HG03565 (cell line): ENCODE results near the gene ZNF597.
A peak's percentile ranks its signal among the peaks of the same experiment; 100 is the strongest.

Source experiments
- ATAC-seq: cut with Tn5 transposase; IDR thresholded peaks from one replicate; pipeline ENCODE4 v1.9.1; 2021; ENCODE audit warnings: mild to moderate bottlenecking, moderate library complexity; ENCODE audit not compliant: unreplicated experiment

The ZNF597 gene

DNA sequence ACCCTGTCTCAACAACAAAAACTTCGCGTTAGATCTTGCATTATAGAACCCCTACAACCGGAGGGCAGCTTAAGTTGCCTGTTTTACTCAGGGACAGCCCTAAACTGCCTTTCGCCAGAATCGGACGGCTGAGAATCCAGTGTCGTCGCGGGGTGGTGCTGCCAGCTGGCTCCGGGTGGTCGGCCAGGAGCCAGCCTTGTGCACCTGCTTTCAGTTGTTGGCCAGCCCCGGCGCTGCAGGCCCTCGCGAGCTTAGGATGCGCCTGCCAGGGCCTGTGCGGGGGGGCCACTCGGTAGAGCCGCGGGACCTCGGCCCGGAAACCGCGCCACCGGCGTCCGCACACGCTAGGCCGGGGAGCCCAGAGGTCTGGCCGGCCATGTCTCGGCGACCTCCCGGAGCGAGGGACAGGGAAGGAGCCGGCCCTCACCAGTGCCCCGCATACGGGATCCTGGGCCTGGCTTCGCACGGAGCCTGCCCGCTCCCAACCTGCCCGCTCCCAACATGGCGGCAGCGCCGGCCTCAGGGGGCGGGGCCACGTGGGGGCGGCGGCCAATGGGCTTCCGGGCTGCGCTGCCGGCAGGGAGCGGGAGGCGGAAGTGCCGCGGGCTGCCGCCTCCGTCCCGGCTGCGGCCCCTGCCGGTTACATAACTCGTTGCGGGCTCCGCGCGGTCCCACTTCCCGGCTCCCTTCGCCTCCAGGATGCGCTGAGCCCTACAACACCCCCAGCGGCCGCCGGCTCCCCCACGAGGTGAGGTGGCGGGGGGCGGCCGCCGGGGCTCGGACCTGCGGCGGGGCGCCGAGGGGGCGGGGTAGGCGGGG, 14.3 kb upstream of the ZNF597 start:
- ATAC-seq, result peak; percentile 66

DNA sequence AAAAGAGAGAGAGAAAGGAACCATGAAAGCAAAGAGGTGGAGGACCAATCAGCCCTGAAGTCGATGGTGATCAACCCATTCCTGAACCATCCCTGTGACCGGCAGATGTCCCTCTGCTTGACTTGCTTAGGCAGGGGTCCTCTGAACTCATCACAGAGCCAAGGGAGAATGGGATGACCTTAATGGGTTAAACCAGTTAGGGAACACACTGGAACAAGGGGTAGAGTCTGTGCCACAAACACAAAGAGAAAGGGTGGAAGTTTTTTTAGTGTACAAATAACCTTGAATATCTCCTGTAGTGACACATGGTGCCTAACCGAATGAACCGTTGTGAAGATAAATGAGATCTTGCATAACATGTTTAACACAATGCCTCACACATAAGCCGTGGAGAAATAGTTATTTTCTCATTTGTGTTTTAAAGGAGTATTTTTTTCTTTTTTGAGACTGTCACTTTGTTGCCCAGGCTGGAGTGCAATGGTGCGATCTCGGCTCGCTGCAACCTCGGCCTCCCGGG, 11.4 kb upstream of the ZNF597 start:
- ATAC-seq, result no peak

DNA sequence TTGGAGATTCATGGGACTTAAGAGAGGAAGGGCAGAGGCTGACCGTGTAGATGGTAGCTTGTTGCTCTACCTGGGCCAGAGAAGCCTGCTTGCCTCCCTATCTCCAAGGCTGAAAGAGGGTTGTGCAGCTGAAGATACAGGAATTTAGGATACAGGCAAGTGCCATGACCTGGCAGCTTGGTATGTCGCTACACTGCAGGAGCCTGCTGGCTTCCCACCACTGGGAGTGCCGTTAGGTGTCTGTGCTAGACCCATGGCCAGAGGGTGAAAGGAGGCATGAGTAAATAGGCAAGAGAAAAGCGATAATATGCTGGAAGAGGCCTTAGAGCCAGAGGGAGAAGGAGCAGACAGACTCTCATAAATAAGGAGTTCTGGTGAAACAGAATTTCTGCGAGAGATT, 10.8 kb upstream of the ZNF597 start:
- no peak for ATAC-seq

DNA sequence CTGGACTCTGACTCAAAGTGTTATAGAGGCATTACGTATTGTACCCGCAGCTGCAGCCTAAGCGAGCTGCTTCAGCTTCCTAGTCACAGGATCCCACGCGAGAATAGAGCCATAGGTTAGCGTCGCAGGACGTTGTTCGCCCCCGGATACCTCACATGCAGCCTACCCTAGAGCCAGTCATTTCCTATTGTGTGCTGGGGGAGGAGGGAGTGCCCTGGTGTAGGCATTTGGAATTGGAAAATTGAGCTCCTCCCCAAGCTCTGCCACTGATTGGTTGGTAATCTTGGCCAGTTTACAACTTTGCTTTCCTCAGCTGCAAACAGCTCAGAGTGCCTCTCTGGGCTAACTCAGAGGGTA, 706 bp upstream of the ZNF597 start:
- peak; percentile 18 for ATAC-seq

DNA sequence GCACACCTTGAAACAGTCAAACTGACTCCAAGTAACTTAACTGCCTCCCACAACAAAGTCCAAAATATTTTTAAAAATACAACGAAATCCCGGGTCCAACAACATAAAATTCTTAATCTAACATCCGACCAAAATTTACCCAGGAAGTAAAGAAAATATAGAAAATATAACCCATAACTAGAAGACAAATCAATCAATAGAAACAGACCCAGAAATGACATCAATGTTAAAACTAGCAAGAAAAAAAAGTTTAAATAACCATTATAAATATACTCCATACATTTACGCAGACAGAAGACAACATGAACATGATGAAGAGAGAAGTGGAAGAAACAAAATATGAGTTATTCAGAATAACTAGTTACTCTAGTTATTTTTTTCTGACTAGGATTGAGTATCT, 3.7 kb downstream of the ZNF597 start:
- no peak for ATAC-seq

DNA sequence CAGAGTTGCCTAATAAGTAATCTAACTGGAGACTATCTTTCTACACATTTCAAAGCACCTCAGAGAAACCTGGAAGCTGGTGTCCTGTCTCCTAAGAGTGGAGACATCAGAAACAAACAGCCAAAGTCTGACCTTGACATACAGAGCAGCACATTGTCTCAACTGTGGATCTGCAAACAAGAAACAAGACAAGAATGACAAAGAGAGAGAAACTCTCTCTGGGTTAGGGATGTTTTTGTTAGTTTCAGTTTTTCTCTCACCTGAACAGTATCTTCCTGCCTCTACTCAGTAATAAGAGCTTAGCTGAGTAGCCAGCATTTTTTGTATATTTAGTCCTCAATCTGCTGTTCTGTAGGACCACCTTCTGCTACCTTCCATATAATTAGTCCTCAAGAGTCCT, 8.9 kb downstream of the ZNF597 start:
- no peak for ATAC-seq

DNA sequence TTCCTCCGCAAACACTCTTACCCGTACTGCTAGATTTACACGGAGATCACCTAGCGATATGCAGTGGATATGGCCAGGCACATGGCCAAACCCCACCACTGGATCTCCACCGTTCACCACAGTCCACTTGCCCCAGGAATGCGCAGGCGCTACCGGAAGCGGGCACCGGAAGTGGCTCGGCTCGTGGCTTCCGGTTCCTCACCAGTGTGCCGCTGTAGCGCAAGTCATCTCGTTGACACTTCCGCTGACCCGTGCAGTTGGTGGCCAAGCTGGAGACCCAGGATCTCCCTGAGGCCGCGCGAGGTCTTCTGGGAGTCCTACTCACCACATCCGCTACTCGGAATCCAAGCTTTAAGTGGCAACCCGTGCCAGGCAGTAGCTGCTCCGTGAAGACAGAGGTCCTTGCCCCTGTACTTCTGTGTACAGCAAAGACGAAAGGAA, 11.5 kb downstream of the ZNF597 start:
- ATAC-seq, result no peak

DNA sequence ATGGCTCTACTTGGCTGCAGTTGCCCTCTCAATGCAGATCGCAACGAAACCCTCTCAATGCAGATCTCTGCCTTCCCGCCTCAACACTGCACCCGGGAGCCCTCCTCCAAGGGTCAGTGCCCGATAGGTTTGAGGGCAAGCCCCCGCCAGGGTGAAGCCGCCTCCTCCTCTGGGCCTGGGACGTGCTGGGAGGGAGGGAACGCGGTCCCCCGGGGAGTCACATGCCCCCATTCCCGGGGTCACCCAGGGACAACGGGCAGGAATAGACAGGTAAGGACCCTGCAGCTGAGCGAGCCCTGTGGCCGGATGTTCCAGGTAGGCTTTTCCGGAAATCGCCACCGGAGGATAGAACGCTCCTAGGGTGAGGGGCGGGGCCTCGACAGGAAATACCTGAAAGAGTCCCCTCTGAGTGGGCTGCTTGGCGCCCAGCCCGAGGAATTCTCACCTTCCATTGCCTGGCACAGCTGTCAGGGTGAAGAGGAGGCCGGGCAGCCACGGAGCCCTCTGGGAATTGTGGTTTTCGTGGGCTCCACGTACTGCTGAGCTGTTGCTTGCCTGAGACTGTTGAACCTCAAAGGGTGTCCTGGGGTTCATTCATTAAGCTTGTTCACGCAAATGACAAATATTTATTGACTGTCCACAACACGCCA, 29.4 kb downstream of the ZNF597 start:
- ATAC-seq, result no peak

DNA sequence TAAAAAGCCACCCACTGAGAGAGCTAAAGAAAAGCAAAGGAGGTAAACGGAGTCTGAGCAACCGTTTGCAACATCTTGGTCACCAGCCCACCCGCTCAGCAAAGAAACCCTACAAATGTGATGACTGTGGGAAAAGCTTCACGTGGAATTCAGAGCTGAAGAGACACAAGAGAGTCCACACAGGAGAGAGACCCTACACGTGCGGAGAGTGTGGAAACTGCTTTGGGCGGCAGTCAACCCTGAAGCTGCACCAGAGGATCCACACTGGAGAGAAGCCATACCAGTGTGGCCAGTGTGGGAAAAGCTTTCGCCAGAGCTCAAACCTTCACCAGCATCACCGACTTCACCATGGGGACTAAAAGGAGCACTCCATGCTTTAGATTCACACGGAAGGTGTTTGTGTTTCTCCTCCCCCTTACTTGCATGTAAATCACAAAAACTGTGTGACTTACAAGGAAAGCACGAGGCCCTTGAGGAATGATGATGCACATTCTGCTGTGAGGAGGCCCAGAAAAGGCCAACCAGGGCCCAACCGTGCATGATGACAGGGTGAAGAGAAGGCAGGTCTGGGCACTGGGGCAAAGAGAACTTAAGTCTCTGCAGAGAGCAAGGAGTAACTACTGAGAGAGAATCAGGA, 34.6 kb downstream of the ZNF597 start:
- no peak for ATAC-seq

DNA sequence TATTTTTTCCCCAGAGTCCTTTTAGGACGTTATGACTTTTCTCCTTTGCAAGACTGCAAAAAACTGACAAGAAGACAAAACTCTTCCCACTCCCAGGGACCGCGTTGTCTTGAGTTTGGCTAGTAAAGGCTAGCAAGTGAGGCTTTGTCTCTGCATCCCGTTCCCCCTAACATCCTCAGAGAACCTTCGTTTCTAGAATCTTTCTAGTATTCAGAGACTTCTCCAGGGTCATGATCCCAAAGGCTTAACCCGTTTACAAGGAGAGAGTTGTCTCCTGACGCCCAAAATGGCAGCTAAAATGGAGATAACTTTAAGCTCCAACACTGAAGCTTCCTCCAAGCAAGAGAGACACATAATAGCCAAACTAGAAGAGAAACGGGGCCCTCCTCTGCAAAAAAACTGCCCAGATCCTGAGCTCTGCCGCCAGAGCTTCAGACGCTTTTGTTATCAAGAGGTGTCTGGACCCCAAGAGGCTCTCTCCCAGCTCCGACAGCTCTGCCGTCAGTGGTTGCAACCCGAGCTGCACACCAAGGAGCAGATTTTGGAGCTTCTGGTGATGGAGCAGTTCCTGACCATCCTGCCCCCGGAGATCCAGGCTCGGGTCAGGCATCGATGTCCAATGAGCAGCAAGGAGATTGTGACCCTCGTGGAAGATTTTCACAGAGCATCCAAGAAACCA, 41.4 kb downstream of the ZNF597 start:
- ATAC-seq, result no peak

DNA sequence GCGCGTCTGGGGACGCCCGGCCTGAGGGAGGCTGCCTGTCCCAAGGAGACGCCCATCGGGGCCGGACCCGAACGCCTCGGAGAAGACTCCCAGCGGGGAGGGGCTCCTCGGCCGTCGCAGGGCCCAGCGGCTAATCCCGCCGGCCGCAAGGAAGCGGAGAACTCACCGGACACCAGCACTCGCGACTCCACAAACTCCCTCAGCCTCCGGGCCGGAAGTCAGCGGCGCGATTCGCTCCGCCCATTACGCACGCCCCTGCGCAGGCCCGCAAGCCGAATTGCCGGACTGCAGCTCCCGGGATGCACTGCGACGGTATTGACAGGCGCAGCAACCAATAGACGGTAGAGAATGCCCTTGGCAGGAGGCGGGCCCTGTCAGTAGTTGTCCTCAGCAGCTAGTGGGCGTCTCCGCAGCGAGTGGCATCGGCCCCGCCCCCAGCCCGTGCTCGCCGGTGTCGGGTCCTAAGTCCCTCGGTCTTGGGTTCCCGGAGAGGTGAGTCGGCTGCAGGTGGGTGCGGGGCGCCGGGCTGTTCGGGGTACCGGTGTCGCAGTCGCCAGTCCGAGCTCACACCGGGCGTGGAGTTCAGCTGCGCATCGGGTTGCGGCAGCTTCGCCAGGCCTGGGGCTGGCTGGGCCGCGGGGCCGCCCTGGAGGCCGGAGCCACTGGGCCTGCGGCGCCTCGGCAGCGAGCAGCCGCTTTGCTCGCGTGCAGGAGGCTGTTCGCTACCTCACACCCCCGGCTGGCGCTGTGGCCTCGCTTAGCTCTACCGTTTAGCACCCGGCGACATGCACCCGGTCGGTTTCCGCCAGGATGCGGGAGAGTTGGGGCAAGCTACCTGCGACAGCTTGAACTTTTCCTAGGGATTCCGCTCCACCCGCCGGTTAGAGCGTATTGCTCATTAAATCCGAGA, 42.3 kb downstream of the ZNF597 start, which contains the start of the genes ZNF174 and ZSCAN32:
Gene ZNF174, plus strand, starts transcription at position 437 of the 910 bp plus-strand sequence. CDS start 790 bp downstream, outside the sequence.
Gene ZSCAN32, minus strand, starts transcription at position 226 of the 910 bp plus-strand sequence. CDS start 3,447 bp downstream, outside the sequence.
- peak; percentile 97 for ATAC-seq

DNA sequence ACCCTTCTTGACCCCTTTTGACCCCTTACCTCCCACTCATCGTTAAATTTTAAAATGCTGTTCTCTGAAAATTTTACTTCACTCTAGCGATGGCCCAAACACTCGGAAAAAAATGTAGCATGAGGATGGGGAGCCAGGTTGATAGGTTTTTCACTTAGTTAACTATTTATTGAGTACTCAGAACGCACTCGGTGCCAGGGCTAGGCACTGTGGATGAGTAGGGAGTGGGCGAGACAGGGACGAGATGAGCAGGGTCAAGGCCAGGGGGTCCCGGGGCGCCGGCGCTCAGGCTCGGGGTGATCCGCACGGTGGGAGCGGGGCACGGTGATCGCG, 42.9 kb downstream of the ZNF597 start:
- ATAC-seq, result no peak

DNA sequence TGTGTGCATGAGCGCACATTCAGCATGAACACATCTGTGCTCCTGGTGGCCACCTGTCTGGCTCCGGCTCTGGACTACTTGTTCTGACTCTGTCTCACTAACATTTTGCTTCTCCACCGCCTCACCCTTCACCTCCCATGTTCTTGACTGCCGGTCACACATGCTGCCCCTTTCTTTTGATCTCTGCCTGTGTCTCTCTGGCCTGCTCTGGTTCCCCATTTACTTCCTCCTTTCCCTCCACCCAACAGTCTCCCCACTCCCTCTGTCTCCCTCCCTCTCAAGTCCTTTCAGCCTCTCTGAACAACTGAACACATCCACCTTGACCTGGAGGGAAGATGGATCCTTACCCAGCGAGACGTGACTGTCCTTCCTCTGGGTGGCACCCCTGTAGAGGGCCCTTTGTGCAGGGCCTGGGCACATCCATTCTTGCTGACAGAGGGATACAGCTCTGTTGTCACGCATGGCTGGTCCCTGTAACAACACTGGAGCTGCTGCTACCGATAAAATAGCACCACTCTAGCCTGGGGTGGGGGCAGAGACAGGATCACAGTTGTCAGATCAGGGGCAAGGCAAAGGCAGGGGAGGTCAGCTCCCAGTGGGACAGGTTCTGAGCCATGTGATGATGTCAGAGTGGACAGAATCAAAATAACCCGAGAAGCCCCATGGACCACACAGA, 53.5 kb downstream of the ZNF597 start:
- no peak for ATAC-seq

DNA sequence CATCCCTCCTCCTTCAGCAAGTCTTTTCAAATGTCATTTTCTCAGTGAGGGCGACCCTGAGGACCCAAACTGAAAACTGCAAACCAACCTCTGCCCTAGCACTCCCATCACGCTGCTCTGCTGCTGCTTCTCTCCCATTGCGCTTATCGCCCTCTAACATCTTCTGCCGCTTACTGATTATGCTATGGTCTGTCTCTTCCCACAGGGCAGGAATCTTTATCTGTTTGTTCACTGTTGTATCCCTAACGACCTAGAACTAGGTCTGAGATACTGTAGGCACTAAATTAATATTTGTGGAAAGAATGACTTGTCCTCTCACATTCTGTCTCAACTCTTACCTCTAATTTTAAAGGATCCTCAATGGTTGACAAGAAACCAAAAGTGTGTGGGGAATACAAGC, 55.0 kb downstream of the ZNF597 start:
- ATAC-seq, result no peak

DNA sequence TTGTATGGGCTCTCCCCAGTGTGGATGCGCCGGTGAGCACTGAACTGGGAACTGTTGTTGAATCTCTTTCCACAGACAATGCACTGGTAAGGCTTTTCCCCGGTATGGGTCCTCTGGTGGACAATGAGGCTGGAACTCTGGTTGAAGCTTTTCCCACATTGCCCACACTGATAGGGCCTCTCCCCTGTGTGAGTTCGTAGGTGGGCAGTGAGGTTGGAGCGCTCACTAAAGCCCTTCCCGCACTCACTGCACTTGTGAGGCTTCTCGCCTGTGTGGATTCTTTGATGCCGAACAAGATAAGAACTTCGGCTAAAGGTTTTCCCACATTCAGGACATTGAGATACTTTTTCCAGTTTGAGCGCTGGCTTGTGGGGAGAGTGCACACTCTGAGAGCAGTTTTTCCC, 60.3 kb downstream of the ZNF597 start:
- ATAC-seq, result no peak
